HL-60 (cell line): Measurements from ENCODE around the gene HMG20A.

Experiments used
- DNase-seq, 2 experiments: peaks; one replicate each; pipeline ENCODE4 v3.0.0-alpha.2; 2010 to 2020; ENCODE audit warnings: low read depth in 1 of 2, low spot score in 1 of 2
- H3K27ac ChIP-seq: fragments of 250-450 bp; sonication (Bioruptor Pico); replicated peaks from 2 replicates; pipeline ENCODE4 v1.5.1; 2020; ENCODE audit warnings: mild to moderate bottlenecking, moderate library complexity
- H3K27me3 ChIP-seq: fragments of 250-450 bp; sonication (Bioruptor Pico); 2 replicates; pipeline ENCODE4 v1.5.1; 2021; ENCODE audit warnings: mild to moderate bottlenecking, moderate library complexity; ENCODE audit not compliant: insufficient read depth, poor library complexity, severe bottlenecking
- H3K4me3 ChIP-seq: replicated peaks from 2 replicates; pipeline ENCODE4 v1.5.1; 2011; ENCODE audit warnings: mild to moderate bottlenecking, control low read depth, low read length; ENCODE audit not compliant: insufficient read depth
- CTCF ChIP-seq: IDR thresholded peaks from one replicate; pipeline ENCODE4 v1.5.1; 2011; ENCODE audit warnings: low read length, control low read depth, inconsistent platforms; ENCODE audit not compliant: insufficient read depth
- GABPA ChIP-seq: IDR thresholded peaks from 2 replicates; pipeline ENCODE4 v1.6.1; 2012; ENCODE audit warnings: low read depth
- POLR2AphosphoS5 ChIP-seq: IDR thresholded peaks from 2 replicates; pipeline ENCODE4 v1.6.1; 2012; ENCODE audit warnings: low read depth
- SPI1 ChIP-seq: IDR thresholded peaks from 2 replicates; pipeline ENCODE4 v1.6.1; 2012; ENCODE audit warnings: low read depth, mild to moderate bottlenecking, borderline replicate concordance
- TF ChIP-seq, protein P1 (sequence below): IDR thresholded peaks from 2 replicates; pipeline ENCODE4 v1.6.1; 2012; ENCODE audit warnings: low read depth; ENCODE audit not compliant: insufficient replicate concordance

Gene HMG20A

DNA sequence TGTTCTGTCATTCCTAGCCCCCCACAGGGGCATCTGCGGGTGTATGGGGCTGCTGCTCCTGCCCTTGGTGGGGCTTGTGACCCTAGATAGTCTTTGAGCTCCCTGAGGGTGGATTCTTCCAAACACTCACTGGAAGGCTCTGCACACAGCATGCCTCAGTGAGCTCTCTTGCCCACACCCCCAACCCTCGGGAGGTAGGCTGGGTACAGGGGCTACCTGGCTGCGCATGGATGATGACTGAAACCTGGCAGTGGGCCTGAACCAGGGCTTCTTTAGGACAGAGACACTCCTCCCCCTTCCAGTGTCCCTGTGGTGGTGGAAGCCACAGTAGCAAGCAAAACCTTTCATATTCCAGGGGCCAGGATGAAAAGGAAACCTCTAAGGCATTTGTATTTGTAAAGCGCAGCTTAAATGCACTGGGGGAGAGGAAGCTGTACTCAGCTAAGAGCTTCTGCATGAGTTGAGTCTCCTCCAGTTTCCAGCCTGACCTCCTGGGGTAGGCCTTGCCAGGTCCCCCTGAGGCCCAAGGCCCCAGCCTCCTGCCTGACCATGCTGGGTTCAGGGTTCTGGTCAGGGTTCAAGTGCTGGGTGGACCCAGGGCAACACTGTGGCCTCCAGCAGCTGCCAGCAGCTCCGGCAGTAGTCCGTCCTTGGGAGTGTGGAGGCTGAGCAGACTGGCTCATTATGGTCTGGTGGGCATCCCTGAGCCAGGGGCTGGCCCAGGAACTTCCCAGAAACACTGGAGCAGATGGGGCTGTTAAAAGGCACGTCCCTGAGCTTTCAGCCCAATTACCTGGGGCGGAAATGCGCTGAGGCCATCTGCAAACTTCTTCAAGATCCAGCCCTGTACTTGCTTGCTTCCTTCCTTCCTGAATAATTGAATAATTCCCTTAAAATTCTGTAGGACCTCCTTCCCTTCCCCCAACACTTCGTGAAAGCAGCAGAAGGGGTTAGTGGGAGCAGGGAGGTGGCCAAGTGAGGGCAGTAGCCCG is 89.7 kb downstream of the HMG20A start:
- Histone ChIP-seq H3K27ac (no peak overlapping the region), H3K4me3 (no peak overlapping the region), H3K27me3 (no peaks in the 10 kb centered on the region)
- DNase-seq: no peak
- no peak for TF ChIP-seq CTCF
- TF ChIP-seq GABPA: no peak
- TF ChIP-seq SPI1: no peak
- no peak for TF ChIP-seq POLR2AphosphoS5
- TF ChIP-seq, protein P1, sequence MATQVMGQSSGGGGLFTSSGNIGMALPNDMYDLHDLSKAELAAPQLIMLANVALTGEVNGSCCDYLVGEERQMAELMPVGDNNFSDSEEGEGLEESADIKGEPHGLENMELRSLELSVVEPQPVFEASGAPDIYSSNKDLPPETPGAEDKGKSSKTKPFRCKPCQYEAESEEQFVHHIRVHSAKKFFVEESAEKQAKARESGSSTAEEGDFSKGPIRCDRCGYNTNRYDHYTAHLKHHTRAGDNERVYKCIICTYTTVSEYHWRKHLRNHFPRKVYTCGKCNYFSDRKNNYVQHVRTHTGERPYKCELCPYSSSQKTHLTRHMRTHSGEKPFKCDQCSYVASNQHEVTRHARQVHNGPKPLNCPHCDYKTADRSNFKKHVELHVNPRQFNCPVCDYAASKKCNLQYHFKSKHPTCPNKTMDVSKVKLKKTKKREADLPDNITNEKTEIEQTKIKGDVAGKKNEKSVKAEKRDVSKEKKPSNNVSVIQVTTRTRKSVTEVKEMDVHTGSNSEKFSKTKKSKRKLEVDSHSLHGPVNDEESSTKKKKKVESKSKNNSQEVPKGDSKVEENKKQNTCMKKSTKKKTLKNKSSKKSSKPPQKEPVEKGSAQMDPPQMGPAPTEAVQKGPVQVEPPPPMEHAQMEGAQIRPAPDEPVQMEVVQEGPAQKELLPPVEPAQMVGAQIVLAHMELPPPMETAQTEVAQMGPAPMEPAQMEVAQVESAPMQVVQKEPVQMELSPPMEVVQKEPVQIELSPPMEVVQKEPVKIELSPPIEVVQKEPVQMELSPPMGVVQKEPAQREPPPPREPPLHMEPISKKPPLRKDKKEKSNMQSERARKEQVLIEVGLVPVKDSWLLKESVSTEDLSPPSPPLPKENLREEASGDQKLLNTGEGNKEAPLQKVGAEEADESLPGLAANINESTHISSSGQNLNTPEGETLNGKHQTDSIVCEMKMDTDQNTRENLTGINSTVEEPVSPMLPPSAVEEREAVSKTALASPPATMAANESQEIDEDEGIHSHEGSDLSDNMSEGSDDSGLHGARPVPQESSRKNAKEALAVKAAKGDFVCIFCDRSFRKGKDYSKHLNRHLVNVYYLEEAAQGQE: no peak

GRCh38 chr15:77511869-77512268 is 91.2 kb downstream of the HMG20A start:
- Histone ChIP-seq H3K4me3 (no peak overlapping the region), H3K27me3 (no peaks in the 10 kb centered on the region), H3K27ac (no peak overlapping the region)
- TF ChIP-seq, protein P1: no peak
- TF ChIP-seq CTCF: no peak
- TF ChIP-seq SPI1: no peak
- no peak for TF ChIP-seq GABPA
- TF ChIP-seq POLR2AphosphoS5: no peak
- no peak for DNase-seq

DNA sequence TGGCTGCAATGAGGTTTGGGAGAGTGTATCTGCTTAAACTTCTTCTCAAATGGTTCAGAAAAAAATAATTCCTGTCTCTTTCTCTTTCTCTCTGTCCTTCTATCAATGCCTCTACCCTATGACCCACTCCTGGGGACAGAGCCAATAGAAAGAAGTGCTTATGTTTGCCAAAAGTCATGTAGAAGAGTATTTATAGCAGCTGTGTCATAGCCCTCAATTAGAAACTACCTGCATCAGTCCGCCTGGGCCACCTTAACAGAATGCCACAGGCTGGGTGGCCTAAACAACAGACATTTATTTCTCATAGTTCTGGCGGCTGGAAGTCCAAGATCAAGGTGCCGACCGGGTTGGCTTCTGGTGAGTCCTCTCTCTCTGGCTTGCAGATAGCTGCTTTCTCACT is 92.5 kb downstream of the HMG20A start:
- Histone ChIP-seq H3K4me3 (no peak overlapping the region), H3K27me3 (no peaks in the 10 kb centered on the region), H3K27ac (no peak overlapping the region)
- TF ChIP-seq, protein P1: no peak
- no peak for TF ChIP-seq GABPA
- TF ChIP-seq POLR2AphosphoS5: no peak
- no peak for TF ChIP-seq CTCF
- TF ChIP-seq SPI1: no peak
- no peak for DNase-seq
